HL-60 (cell line): ENCODE measurements around the gene LSM4.

Experiments used
- POLR2AphosphoS5 ChIP-seq: IDR thresholded peaks from 2 replicates; pipeline ENCODE4 v1.6.1; 2012; ENCODE audit warnings: low read depth
- REST ChIP-seq: IDR thresholded peaks from 2 replicates; pipeline ENCODE4 v1.6.1; 2012; ENCODE audit warnings: low read depth; ENCODE audit not compliant: insufficient replicate concordance
- TF ChIP-seq, protein P1 (sequence below): IDR thresholded peaks from one replicate; pipeline ENCODE4 v1.5.1; 2011; ENCODE audit warnings: low read length, control low read depth, inconsistent platforms; ENCODE audit not compliant: insufficient read depth

GRCh38 chr19:18310118-18310909 lies 12.6 kb downstream of the LSM4 start:
- TF ChIP-seq, protein P1, sequence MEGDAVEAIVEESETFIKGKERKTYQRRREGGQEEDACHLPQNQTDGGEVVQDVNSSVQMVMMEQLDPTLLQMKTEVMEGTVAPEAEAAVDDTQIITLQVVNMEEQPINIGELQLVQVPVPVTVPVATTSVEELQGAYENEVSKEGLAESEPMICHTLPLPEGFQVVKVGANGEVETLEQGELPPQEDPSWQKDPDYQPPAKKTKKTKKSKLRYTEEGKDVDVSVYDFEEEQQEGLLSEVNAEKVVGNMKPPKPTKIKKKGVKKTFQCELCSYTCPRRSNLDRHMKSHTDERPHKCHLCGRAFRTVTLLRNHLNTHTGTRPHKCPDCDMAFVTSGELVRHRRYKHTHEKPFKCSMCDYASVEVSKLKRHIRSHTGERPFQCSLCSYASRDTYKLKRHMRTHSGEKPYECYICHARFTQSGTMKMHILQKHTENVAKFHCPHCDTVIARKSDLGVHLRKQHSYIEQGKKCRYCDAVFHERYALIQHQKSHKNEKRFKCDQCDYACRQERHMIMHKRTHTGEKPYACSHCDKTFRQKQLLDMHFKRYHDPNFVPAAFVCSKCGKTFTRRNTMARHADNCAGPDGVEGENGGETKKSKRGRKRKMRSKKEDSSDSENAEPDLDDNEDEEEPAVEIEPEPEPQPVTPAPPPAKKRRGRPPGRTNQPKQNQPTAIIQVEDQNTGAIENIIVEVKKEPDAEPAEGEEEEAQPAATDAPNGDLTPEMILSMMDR, result no peak
- no peak for TF ChIP-seq REST
- no peak for TF ChIP-seq POLR2AphosphoS5
